PFSK-1 (cell line): Measurements from ENCODE around the gene GPC3.

Experiments
- FOXP2 ChIP-seq: optimal IDR thresholded peaks from 2 replicates; pipeline ENCODE3; 2011; ENCODE audit warnings: borderline replicate concordance, control low read depth, inconsistent platforms; ENCODE audit not compliant: insufficient read depth; ENCODE audit errors: extremely low read length, extremely low read depth
- POLR2AphosphoS5 ChIP-seq: IDR thresholded peaks from 2 replicates; pipeline ENCODE4 v1.6.1; 2012; ENCODE audit warnings: low read depth, mild to moderate bottlenecking, control low read depth, low read length, moderate library complexity
- SIN3A ChIP-seq: IDR thresholded peaks from 2 replicates; pipeline ENCODE4 v1.6.1; 2012; ENCODE audit warnings: mild to moderate bottlenecking, low read length, moderate library complexity, borderline replicate concordance; ENCODE audit not compliant: insufficient read depth
- TAF1 ChIP-seq: IDR thresholded peaks from 2 replicates; pipeline ENCODE4 v1.6.1; 2012; ENCODE audit warnings: low read length, control low read depth, borderline replicate concordance; ENCODE audit not compliant: insufficient read depth
- TF ChIP-seq, protein P1 (sequence below), 2 experiments: IDR thresholded peaks; 2 replicates each; pipeline versions ENCODE4 v1.6.1 to v1.8.0; 2011 to 2012; ENCODE audit warnings: low read depth in 2 of 2, low read length in 2 of 2, control low read depth in 1 of 2, inconsistent platforms in 1 of 2, mild to moderate bottlenecking in 1 of 2, moderate library complexity in 1 of 2; ENCODE audit not compliant: insufficient read depth in 1 of 2

Gene GPC3

DNA sequence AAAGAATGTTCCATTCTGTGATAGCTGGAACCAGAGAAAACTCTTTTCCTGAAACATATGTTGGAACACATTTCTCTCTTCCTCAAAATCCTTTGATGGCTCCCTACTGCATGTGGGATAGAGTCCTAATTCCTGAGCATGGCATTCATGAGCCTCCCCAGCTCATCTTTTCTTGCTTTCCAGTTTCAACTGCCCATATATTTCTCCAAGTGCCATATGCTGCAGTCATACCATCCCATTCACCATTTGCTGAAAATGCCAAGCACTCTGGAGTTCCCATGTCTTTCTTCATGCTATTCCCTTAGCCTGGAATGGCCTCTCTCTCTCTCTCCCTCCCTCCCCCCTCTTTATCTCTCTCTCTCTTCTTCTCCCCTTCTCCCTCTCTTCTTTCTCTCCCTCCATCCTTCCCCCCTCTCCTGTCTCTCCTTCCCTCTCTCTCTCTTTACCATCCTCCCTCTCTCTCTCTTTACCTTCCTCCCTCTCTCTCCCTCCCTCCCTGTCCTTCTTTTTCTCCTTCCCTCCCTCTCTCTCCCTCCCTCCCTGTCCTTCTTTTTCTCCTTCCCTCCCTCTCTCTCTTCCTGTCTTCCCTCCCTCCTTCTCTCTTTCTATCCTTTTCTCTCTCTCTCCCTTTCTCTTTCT lies 436.0 kb downstream of the GPC3 start:
- TF ChIP-seq TAF1 (no peak), SIN3A (no peak), POLR2AphosphoS5 (no peak), FOXP2 (no peak)
- TF ChIP-seq, protein P1, sequence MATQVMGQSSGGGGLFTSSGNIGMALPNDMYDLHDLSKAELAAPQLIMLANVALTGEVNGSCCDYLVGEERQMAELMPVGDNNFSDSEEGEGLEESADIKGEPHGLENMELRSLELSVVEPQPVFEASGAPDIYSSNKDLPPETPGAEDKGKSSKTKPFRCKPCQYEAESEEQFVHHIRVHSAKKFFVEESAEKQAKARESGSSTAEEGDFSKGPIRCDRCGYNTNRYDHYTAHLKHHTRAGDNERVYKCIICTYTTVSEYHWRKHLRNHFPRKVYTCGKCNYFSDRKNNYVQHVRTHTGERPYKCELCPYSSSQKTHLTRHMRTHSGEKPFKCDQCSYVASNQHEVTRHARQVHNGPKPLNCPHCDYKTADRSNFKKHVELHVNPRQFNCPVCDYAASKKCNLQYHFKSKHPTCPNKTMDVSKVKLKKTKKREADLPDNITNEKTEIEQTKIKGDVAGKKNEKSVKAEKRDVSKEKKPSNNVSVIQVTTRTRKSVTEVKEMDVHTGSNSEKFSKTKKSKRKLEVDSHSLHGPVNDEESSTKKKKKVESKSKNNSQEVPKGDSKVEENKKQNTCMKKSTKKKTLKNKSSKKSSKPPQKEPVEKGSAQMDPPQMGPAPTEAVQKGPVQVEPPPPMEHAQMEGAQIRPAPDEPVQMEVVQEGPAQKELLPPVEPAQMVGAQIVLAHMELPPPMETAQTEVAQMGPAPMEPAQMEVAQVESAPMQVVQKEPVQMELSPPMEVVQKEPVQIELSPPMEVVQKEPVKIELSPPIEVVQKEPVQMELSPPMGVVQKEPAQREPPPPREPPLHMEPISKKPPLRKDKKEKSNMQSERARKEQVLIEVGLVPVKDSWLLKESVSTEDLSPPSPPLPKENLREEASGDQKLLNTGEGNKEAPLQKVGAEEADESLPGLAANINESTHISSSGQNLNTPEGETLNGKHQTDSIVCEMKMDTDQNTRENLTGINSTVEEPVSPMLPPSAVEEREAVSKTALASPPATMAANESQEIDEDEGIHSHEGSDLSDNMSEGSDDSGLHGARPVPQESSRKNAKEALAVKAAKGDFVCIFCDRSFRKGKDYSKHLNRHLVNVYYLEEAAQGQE (IDR thresholded peaks at IDR 0.05; ENCODE audit: insufficient read depth in 1 of 2, low read depth in 2 of 2, low read length in 2 of 2): no peak

GRCh38 chrX:133546441-133546840 lies 439.0 kb downstream of the GPC3 start:
- TF ChIP-seq POLR2AphosphoS5 (no peak), TAF1 (no peak), SIN3A (no peak)

DNA sequence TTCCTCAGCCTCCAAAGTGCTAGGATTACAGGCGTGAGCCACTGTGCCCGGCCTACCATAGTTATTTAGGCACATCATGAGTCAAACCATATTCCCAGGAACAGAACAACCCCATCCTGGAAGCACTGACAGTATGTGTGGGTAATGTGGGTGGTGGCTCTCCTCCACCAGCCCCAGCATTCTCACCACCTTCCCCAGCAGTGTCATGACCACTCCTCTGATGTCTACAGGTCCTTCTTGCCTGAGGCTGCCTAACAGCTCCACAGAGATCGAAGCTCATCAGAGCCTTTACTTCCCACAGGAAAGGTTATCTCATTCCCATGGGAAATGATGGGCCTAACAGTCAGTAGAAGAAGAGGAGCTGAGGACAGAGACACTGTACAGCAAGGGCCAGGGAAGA lies 440.6 kb downstream of the GPC3 start:
- TF ChIP-seq POLR2AphosphoS5: no peak
- no peak for TF ChIP-seq SIN3A
- TF ChIP-seq FOXP2: no peak
- TF ChIP-seq, protein P1 (IDR thresholded peaks at IDR 0.05; ENCODE audit: insufficient read depth in 1 of 2, low read depth in 2 of 2, low read length in 2 of 2): no peak
- no peak for TF ChIP-seq TAF1

DNA sequence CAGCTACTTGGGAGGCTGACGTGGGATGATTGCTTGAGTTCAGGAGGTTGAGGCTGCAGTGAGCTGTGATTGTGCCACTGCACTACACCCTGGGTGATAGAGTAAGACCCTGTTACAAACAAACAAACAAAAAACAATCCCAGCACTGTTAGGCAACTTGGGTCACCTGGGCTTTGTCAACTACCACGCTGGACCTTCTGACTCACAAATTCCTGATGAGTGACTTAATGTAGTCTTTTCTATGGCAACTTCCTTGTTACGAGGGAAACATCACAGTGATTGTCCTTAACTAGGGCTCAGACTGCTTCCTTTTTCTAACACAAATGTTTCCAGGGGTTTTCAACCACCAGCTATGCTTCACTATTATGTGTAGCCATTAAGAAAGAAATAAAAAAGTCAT lies 441.3 kb downstream of the GPC3 start:
- TF ChIP-seq TAF1 (no peak), SIN3A (no peak), POLR2AphosphoS5 (no peak), FOXP2 (no peak)
- TF ChIP-seq, protein P1 (IDR thresholded peaks at IDR 0.05; ENCODE audit: insufficient read depth in 1 of 2, low read depth in 2 of 2, low read length in 2 of 2): no peak

DNA sequence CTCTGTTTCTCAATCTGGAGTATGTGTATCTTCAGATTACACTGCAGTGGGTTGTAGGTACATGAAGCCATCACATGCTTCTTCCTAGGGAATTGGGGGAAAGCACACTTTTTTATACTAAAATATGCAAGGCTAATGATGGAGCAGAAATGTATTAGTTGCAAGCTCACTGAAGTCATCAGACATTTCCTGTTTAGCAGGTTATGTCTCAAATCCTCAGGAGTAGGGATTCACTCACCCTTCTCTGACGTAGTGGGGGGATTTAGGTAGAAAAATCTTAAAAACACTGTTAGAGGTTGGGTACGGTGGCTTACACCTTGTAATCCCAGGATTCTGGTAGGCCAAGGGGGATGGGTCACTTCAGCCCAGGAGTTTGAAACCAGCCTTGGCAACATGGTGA lies 441.7 kb downstream of the GPC3 start:
- TF ChIP-seq TAF1: no peak
- no peak for TF ChIP-seq FOXP2
- TF ChIP-seq, protein P1 (IDR thresholded peaks at IDR 0.05; ENCODE audit: insufficient read depth in 1 of 2, low read depth in 2 of 2, low read length in 2 of 2): no peak
- TF ChIP-seq SIN3A: no peak
- no peak for TF ChIP-seq POLR2AphosphoS5
